Measurements from ENCODE around the gene POLR1H.

GRCh38 chr6:30093951-30094661 lies 33.0 kb downstream of the POLR1H start:
- no peak for TF ChIP-seq EZH2 (IDR thresholded peaks at IDR 0.05; ENCODE audit: borderline replicate concordance, low read length)
- TF ChIP-seq, protein P1, sequence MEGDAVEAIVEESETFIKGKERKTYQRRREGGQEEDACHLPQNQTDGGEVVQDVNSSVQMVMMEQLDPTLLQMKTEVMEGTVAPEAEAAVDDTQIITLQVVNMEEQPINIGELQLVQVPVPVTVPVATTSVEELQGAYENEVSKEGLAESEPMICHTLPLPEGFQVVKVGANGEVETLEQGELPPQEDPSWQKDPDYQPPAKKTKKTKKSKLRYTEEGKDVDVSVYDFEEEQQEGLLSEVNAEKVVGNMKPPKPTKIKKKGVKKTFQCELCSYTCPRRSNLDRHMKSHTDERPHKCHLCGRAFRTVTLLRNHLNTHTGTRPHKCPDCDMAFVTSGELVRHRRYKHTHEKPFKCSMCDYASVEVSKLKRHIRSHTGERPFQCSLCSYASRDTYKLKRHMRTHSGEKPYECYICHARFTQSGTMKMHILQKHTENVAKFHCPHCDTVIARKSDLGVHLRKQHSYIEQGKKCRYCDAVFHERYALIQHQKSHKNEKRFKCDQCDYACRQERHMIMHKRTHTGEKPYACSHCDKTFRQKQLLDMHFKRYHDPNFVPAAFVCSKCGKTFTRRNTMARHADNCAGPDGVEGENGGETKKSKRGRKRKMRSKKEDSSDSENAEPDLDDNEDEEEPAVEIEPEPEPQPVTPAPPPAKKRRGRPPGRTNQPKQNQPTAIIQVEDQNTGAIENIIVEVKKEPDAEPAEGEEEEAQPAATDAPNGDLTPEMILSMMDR (conservative IDR thresholded peaks at IDR 0.05 in 1 of 2, IDR thresholded peaks at IDR 0.05 in 1 of 2; ENCODE audit: extremely low read depth in 1 of 2, insufficient read depth in 1 of 2, low read depth in 1 of 2, low read length in 2 of 2), result no peak
